ENCODE data around the gene FBXO41.

DNA sequence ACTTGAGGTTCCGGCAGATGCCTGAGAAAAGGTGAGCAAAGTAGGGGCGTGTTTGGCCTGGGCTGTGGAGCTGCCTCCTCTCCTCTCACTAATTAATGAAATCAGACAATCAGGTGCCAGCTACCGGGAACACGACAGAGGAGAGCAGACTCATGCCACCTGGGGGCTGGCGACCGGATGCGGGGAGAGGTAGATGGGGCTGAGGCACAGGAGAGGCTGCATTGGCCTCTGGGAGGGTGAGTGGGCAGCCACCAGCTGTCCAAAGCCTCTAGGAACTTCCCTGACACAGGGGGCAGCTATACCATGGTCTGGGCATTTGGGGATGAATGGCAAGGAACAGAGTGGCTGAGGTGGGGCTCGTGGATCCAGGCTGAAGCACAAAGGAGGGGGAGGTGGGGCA, 25.0 kb downstream of the FBXO41 start:
- TF ChIP-seq, protein P1, sequence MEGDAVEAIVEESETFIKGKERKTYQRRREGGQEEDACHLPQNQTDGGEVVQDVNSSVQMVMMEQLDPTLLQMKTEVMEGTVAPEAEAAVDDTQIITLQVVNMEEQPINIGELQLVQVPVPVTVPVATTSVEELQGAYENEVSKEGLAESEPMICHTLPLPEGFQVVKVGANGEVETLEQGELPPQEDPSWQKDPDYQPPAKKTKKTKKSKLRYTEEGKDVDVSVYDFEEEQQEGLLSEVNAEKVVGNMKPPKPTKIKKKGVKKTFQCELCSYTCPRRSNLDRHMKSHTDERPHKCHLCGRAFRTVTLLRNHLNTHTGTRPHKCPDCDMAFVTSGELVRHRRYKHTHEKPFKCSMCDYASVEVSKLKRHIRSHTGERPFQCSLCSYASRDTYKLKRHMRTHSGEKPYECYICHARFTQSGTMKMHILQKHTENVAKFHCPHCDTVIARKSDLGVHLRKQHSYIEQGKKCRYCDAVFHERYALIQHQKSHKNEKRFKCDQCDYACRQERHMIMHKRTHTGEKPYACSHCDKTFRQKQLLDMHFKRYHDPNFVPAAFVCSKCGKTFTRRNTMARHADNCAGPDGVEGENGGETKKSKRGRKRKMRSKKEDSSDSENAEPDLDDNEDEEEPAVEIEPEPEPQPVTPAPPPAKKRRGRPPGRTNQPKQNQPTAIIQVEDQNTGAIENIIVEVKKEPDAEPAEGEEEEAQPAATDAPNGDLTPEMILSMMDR (IDR thresholded peaks at IDR 0.05): no peak
- TF ChIP-seq POLR2AphosphoS5 (IDR thresholded peaks at IDR 0.05; ENCODE audit: low read depth, low read length) (no peak), SIN3A (IDR thresholded peaks at IDR 0.05; ENCODE audit: borderline replicate concordance, insufficient read depth, low read depth, low read length) (no peak)
